HCT116 (cell line): ENCODE results near the gene SLC9B1. TPM values are rescaled to one million over a fixed set of nuclear protein-coding genes. Genes with fewer than 3 reads are reported as not detected.

Experiments used
- ATAC-seq: fragments of 200-7000 bp; cut with Tn5 transposase; 2 replicates; pipeline ENCODE4 v1.9.1; 2020; ENCODE audit warnings: mild to moderate bottlenecking, moderate library complexity
- BruUV-seq: library from RNA; stranded (reverse); fragments of 400-500 nt; replicated peaks from 2 replicates; lab custom pipeline; 2021; lab: Mats Ljungman, UMichigan
- CTCF ChIA-PET: fragments of 300-600 bp; sonication (Branson Sonifier 250); formaldehyde crosslinking; loops from one replicate; lab custom pipeline; 2021; ENCODE audit warnings: antibody characterized with exemption; lab: Charles Lee
- POLR2A ChIA-PET: fragments of 300-600, 350-600 bp; sonication (Branson Sonifier 250); formaldehyde crosslinking; loops from one replicate; lab custom pipeline; 2021; ENCODE audit warnings: antibody characterized with exemption; lab: Charles Lee
- RAD21 ChIA-PET, 2 experiments: fragments of 300-600 bp; sonication (Branson Sonifier 250); formaldehyde crosslinking; loops; one replicate each; lab custom pipeline; 2023; ENCODE audit warnings: low total read pairs in 2 of 2; ENCODE audit not compliant: uncharacterized antibody in 2 of 2, unreplicated experiment in 2 of 2, low non-redundant PET in 1 of 2; lab: Charles Lee
- DNase-seq: peaks from one replicate; pipeline ENCODE4 v3.0.0-alpha.2; 2010; ENCODE audit warnings: low read depth, low spot score
- H2AFZ ChIP-seq: fragments of 200-600 bp; shearing (Covaris generic), sonication (generic); 2 replicates; pipeline ENCODE4 v1.6.1; 2017; ENCODE audit warnings: low read depth, mixed run types, mixed read lengths, antibody characterized with exemption, low read length; ENCODE audit not compliant: poor library complexity, severe bottlenecking
- H3K27ac ChIP-seq: 2 replicates; pipeline ENCODE4 v1.5.1; 2012; ENCODE audit warnings: low read depth, low read length
- H3K27me3 ChIP-seq: fragments of 200-600 bp; sonication (generic); 2 replicates; pipeline ENCODE4 v1.6.1; 2016; ENCODE audit warnings: mixed run types, low read length, mixed read lengths; ENCODE audit not compliant: insufficient read depth
- H3K36me3 ChIP-seq, 2 experiments: fragments of 200-500 bp in 1 of 2; fragments of 200-600 bp in 1 of 2; sonication (Bioruptor generic) in 1 of 2; sonication (generic) in 1 of 2; 2 replicates each; pipeline versions ENCODE4 v1.5.1 to v1.6.1; 2014 to 2016; ENCODE audit warnings: low read length in 2 of 2, inconsistent platforms in 1 of 2, mixed read lengths in 1 of 2, mixed run types in 1 of 2; ENCODE audit not compliant: insufficient read depth in 2 of 2, control insufficient read depth in 1 of 2
- H3K4me1 ChIP-seq, 2 experiments: fragments of 200-600 bp in 1 of 2; sonication (generic) in 1 of 2; 2 replicates each; pipeline versions ENCODE4 v1.5.1 to v1.6.1; 2012 to 2017; ENCODE audit warnings: low read length in 2 of 2, inconsistent platforms in 1 of 2, mild to moderate bottlenecking in 1 of 2, mixed read lengths in 1 of 2, mixed run types in 1 of 2, moderate library complexity in 1 of 2; ENCODE audit not compliant: insufficient read depth in 2 of 2, control insufficient read depth in 1 of 2
- H3K4me2 ChIP-seq: fragments of 200-600 bp; sonication (generic); 2 replicates; pipeline ENCODE4 v1.6.1; 2017; ENCODE audit warnings: mixed run types, low read length, mixed read lengths
- H3K4me3 ChIP-seq, 2 experiments: fragments of 200-600 bp in 1 of 2; sonication (generic) in 1 of 2; replicated peaks in 1 of 2; 2 replicates each; pipeline ENCODE4 v1.5.1; 2011 to 2016; ENCODE audit warnings: low read length in 2 of 2, control low read depth in 1 of 2, low read depth in 1 of 2, mild to moderate bottlenecking in 1 of 2, mixed read lengths in 1 of 2, mixed run types in 1 of 2
- H3K79me2 ChIP-seq: fragments of 200-600 bp; sonication (generic); 2 replicates; pipeline ENCODE4 v1.6.1; 2017; ENCODE audit warnings: mild to moderate bottlenecking, mixed run types, low read length, moderate library complexity, mixed read lengths; ENCODE audit not compliant: insufficient read depth
- H3K9ac ChIP-seq: fragments of 200-600 bp; sonication (generic); 2 replicates; pipeline ENCODE4 v1.6.1; 2016; ENCODE audit warnings: low read length, mixed read lengths
- H3K9me2 ChIP-seq: fragments of 200-600 bp; sonication (generic), shearing (Covaris generic); 2 replicates; pipeline ENCODE4 v1.6.1; 2017; ENCODE audit warnings: mixed run types, mild to moderate bottlenecking, moderate library complexity; ENCODE audit not compliant: insufficient read depth
- H3K9me3 ChIP-seq, 2 experiments: fragments of 200-500 bp in 1 of 2; fragments of 200-600 bp in 1 of 2; sonication (Bioruptor generic) in 1 of 2; sonication (generic) in 1 of 2; 2 replicates each; pipeline ENCODE4 v1.6.1; 2014 to 2017; ENCODE audit warnings: low read length in 2 of 2, mixed read lengths in 2 of 2, inconsistent platforms in 1 of 2, low read depth in 1 of 2, mild to moderate bottlenecking in 1 of 2, mixed run types in 1 of 2, moderate library complexity in 1 of 2; ENCODE audit not compliant: control insufficient read depth in 1 of 2, insufficient read depth in 1 of 2
- H4K20me1 ChIP-seq: fragments of 200-600 bp; sonication (generic), shearing (Covaris generic); 2 replicates; pipeline ENCODE4 v1.6.1; 2017; ENCODE audit warnings: mixed run types, mild to moderate bottlenecking, moderate library complexity; ENCODE audit not compliant: insufficient read depth
- CBX3 ChIP-seq: IDR thresholded peaks from 2 replicates; pipeline ENCODE4 v1.6.1; 2012; ENCODE audit warnings: low read depth
- CTCF ChIP-seq, 3 experiments: fragments of 200-600 bp in 1 of 3; sonication (generic) in 1 of 3; IDR thresholded peaks in 2 of 3; conservative IDR thresholded peaks in 1 of 3; 2 replicates each; pipeline ENCODE4 v1.5.1; 2012 to 2017; ENCODE audit warnings: low read depth in 2 of 3, low read length in 2 of 3, antibody characterized with exemption in 1 of 3, borderline replicate concordance in 1 of 3, control low read depth in 1 of 3, mild to moderate bottlenecking in 1 of 3, mixed read lengths in 1 of 3, mixed run types in 1 of 3, moderate library complexity in 1 of 3; ENCODE audit not compliant: insufficient read depth in 1 of 3
- EGR1 ChIP-seq: IDR thresholded peaks from 2 replicates; pipeline ENCODE4 v1.6.1; 2012; ENCODE audit warnings: low read depth
- EZH2 ChIP-seq: fragments of 200-600 bp; sonication (generic); IDR thresholded peaks from 2 replicates; pipeline ENCODE4 v1.6.1; 2017; ENCODE audit warnings: antibody characterized with exemption, mixed run types
- FOSL1 ChIP-seq: IDR thresholded peaks from 2 replicates; pipeline ENCODE4 v1.6.1; 2012; ENCODE audit warnings: low read depth
- JUND ChIP-seq: IDR thresholded peaks from 2 replicates; pipeline ENCODE4 v1.6.1; 2012
- POLR2AphosphoS5 ChIP-seq: IDR thresholded peaks from 2 replicates; pipeline ENCODE4 v1.6.1; 2011; ENCODE audit warnings: mild to moderate bottlenecking, low read depth, low read length, moderate library complexity
- RAD21 ChIP-seq: IDR thresholded peaks from 2 replicates; pipeline ENCODE4 v1.6.1; 2012; ENCODE audit warnings: low read depth, mild to moderate bottlenecking
- SP1 ChIP-seq: IDR thresholded peaks from 2 replicates; pipeline ENCODE4 v1.6.1; 2012; ENCODE audit warnings: low read depth
- SRF ChIP-seq: IDR thresholded peaks from 2 replicates; pipeline ENCODE4 v1.6.1; 2012; ENCODE audit warnings: low read depth
- TCF7L2 ChIP-seq: IDR thresholded peaks from 2 replicates; pipeline ENCODE4 v1.7.0; 2011; ENCODE audit warnings: borderline replicate concordance, inconsistent platforms; ENCODE audit not compliant: insufficient read depth, insufficient read length; ENCODE audit errors: extremely low read depth
- YY1 ChIP-seq: IDR thresholded peaks from 2 replicates; pipeline ENCODE4 v1.6.1; 2011; ENCODE audit warnings: low read length, low read depth, moderate library complexity, mild to moderate bottlenecking; ENCODE audit not compliant: insufficient replicate concordance; ENCODE audit errors: extremely low read depth
- ZFX ChIP-seq: fragments of 450-650 bp; IDR thresholded peaks from 2 replicates; pipeline ENCODE4 v1.6.1; 2017
- intact Hi-C: fragments of 100-400 bp; cut with micrococcal nuclease; formaldehyde crosslinking; loops from 2 replicates; pipeline ENCODE4 v1.10.0; 2022
- total RNA-seq: library from RNA; stranded (reverse); gene quantifications from one replicate; pipeline ENCODE4 v1.2.1, GENCODE V29; 2021; ENCODE audit not compliant: unreplicated experiment
- TF ChIP-seq, protein P1 (sequence below): IDR thresholded peaks from 2 replicates; pipeline ENCODE4 v1.6.1; 2011; ENCODE audit warnings: mild to moderate bottlenecking, low read length, moderate library complexity; ENCODE audit not compliant: insufficient replicate concordance; ENCODE audit errors: extremely low read depth
- TF ChIP-seq, protein P2 (sequence below): IDR thresholded peaks from 2 replicates; pipeline ENCODE4 v1.6.1; 2012

Gene SLC9B1
- total RNA-seq, 1 experiment from 2014 or later = 0.74 TPM

DNA sequence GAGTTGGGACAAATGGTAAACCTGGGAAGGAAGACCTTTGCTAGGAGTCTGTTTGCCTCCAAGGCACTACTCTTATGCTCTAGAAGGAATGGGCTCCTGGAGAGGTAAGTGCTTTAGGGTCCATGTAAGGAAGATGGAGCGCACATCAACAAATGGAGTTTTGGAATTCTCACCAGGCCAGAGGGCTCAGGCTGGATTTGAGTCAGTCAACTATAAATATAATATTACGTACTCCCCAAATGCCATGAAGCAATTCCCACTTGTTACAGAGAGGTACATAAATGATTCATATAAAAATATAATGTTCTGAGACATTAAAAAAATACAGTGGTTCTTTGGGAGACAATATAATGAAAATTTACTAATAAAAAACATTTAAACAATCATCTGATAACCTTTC, 1.6 kb upstream of the SLC9B1 start:
- BruUV-seq = no TSS peak
- Histone ChIP-seq H3K36me3 (no peaks in the 10 kb centered on the region), H3K4me2 (no peak overlapping the region), H3K9me3 (no peaks in the 10 kb centered on the region), H3K9ac (no peak overlapping the region), H3K79me2 (no peaks in the 10 kb centered on the region), H3K27ac (no peak overlapping the region), H3K9me2 (no peaks in the 10 kb centered on the region), H3K27me3 (no peaks in the 10 kb centered on the region), H3K4me3 (no peak overlapping the region), H3K4me1 (peaks cover 3 to 17% of the 10 kb centered on the region in 2 experiments; a peak in 3 of 4 replicates), H4K20me1 (no peaks in the 10 kb centered on the region), H2AFZ (no peak overlapping the region)
- ChIA-PET CTCF (no interaction called here), POLR2A (no interaction called here), RAD21 (no interaction called here)
- DNase-seq (no peak), ATAC-seq (no peak)
- intact Hi-C loops = no loop called here
- TF ChIP-seq CBX3 (no peak), CTCF (IDR thresholded peaks at IDR 0.05 in 2 of 3, conservative IDR thresholded peaks at IDR 0.05 in 1 of 3; ENCODE audit: borderline replicate concordance in 1 of 3, insufficient read depth in 1 of 3, low read depth in 2 of 3, low read length in 2 of 3) (no peak), FOSL1 (no peak), TCF7L2 (no peak), SP1 (no peak), RAD21 (no peak), YY1 (no peak), ZFX (no peak), EZH2 (no peak), EGR1 (no peak), JUND (no peak), POLR2AphosphoS5 (no peak), SRF (no peak)
- TF ChIP-seq, protein P1, sequence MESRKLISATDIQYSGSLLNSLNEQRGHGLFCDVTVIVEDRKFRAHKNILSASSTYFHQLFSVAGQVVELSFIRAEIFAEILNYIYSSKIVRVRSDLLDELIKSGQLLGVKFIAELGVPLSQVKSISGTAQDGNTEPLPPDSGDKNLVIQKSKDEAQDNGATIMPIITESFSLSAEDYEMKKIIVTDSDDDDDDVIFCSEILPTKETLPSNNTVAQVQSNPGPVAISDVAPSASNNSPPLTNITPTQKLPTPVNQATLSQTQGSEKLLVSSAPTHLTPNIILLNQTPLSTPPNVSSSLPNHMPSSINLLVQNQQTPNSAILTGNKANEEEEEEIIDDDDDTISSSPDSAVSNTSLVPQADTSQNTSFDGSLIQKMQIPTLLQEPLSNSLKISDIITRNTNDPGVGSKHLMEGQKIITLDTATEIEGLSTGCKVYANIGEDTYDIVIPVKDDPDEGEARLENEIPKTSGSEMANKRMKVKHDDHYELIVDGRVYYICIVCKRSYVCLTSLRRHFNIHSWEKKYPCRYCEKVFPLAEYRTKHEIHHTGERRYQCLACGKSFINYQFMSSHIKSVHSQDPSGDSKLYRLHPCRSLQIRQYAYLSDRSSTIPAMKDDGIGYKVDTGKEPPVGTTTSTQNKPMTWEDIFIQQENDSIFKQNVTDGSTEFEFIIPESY = no peak
- TF ChIP-seq, protein P2, sequence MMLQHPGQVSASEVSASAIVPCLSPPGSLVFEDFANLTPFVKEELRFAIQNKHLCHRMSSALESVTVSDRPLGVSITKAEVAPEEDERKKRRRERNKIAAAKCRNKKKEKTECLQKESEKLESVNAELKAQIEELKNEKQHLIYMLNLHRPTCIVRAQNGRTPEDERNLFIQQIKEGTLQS = no peak
- TF ChIP-seq, all 23 proteins: peak for 0
